Measurements from ENCODE around the gene CBLB. TPM values are rescaled to one million over a fixed set of nuclear protein-coding genes. Genes with fewer than 3 reads are reported as not detected.

Gene CBLB
- total and polyA plus RNA-seq, 9 of the 15 experiments (the other 6 are each of a cell fraction or from before 2014, with no cell fraction given), result 1.8 to 8.1 (median 5.3) TPM

DNA sequence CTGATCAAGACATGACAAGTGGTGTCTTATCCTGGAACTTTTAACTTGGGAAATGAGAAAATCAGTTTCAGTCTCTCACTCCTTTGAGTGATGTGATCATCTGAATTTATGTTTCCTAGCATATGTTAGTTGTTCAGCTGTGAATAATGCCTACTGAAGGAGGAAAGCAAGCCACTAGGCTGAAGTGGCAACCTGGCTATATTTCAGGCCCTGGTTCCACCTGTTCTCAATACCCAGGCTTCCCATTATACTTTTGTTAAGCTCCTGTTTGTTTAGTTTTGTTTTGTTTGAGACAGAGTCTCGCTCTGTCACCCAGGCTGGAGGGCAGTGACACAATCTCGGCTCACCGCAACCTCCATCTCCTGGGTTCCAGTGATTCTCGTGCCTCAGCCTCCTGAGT, 258.3 kb downstream of the CBLB start (continued):
- no peak for TF ChIP-seq ZNF586 (CRISPR knock-in tag; conservative IDR thresholded peaks at IDR 0.05)
- TF ChIP-seq ZEB2 (IDR thresholded peaks at IDR 0.05), result no peak
- TF ChIP-seq ZNF232 (CRISPR knock-in tag; IDR thresholded peaks at IDR 0.05), result no peak
- TF ChIP-seq MCM2 (IDR thresholded peaks at IDR 0.05; ENCODE audit: low read depth), result no peak
- no peak for TF ChIP-seq SUPT5H (IDR thresholded peaks at IDR 0.05)
- TF ChIP-seq SIN3A (IDR thresholded peaks at IDR 0.05; ENCODE audit: borderline replicate concordance in 2 of 2, control insufficient read depth in 1 of 2, low read depth in 2 of 2, low read length in 2 of 2), result no peak

DNA sequence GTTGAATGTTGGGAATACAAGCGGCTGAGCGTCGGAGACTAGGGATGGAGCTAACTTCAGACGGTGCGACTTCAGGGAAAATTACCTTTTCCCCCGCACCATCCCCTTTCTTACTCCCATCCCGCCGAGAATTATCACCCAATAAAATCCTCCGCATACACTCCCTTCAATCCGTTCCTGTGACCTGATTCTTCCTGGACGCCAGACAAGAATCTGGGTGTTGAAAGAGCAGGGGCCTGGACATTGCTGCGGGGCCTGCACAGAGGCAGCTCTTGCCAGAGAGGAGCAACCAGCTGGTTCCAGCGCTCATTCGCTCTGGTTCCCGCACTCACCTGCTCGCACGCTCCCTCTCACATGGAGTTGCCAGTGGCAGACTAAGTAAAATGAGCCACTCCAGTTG, 260.2 kb downstream of the CBLB start:
- intact Hi-C loops (cut with micrococcal nuclease) (no loop called here), in situ Hi-C loops (cut with MboI) (no loop called here)
- Histone ChIP-seq H2AFZ (ENCODE audit: low read depth, low read length) (no peak overlapping the region), H3K27ac (ENCODE audit: extremely low read depth, low read depth, low read length) (no peak overlapping the region), H3K9me1 (ENCODE audit: control insufficient read depth, insufficient read depth, low read length) (no peaks in the 10 kb centered on the region), H3K4me1 (replicated peaks in 1 of 2; ENCODE audit: control insufficient read depth in 2 of 2, insufficient read depth in 2 of 2, low read length in 2 of 2) (peaks cover 5 to 9% of the 10 kb centered on the region in 2 experiments; a peak in 3 of 5 replicates), H3K27me3 (ENCODE audit: control insufficient read depth in 2 of 2, insufficient read depth in 2 of 2, low read length in 2 of 2) (no peaks in the 10 kb centered on the region), H3K79me2 (ENCODE audit: control insufficient read depth, insufficient read depth, low read length) (no peaks in the 10 kb centered on the region), H3K36me3 (ENCODE audit: control insufficient read depth, insufficient read depth, low read length) (no peaks in the 10 kb centered on the region), H3K9ac (ENCODE audit: insufficient read depth in 1 of 2, low read depth in 2 of 2, low read length in 2 of 2) (no peak overlapping the region), H4K20me1 (replicated peaks; ENCODE audit: control insufficient read depth, insufficient read depth, low read length) (no peaks in the 10 kb centered on the region), H3K9me3 (replicated peaks; ENCODE audit: control insufficient read depth, insufficient read depth, low read depth, low read length) (no peaks in the 10 kb centered on the region), H3K4me2 (ENCODE audit: insufficient read depth, low read length) (no peak overlapping the region), H3K4me3 (no peak overlapping the region)
- ChIA-PET CTCF (ENCODE audit: low intra/inter-chr PET ratio) (no interaction called here), POLR2A (no interaction called here)
- no TSS peak for BruUV-seq (replicated peaks)
- FAIRE-seq (no peak), DNase-seq (ENCODE audit: extremely low read depth in 1 of 4, low spot score in 3 of 4) (no peak), ATAC-seq (no peak)
- 23% methylated on average over 7 of the region's 17 CpGs for WGBS (ENCODE audit: insufficient coverage, low coverage, missing lambda C conversion rate)
- TF ChIP-seq TCF7L2 (IDR thresholded peaks at IDR 0.05; ENCODE audit: low read depth, low read length) (no peak), CBX3 (IDR thresholded peaks at IDR 0.05; ENCODE audit: borderline replicate concordance in 1 of 2, low read length in 2 of 2) (no peak), ZNF79 (CRISPR knock-in tag; IDR thresholded peaks at IDR 0.05; ENCODE audit: low read depth) (no peak), ZNF184 (CRISPR knock-in tag; IDR thresholded peaks at IDR 0.05) (no peak), SRSF3 (IDR thresholded peaks at IDR 0.05; ENCODE audit: insufficient read depth, low read length) (no peak), CHD1 (IDR thresholded peaks at IDR 0.05; ENCODE audit: low read length) (no peak), NR4A1 (CRISPR knock-in tag; IDR thresholded peaks at IDR 0.05) (no peak), NR4A1 (tag; IDR thresholded peaks at IDR 0.05) (no peak), HDAC3 (IDR thresholded peaks at IDR 0.05; ENCODE audit: borderline replicate concordance, partially characterized antibody) (no peak), MCM2 (IDR thresholded peaks at IDR 0.05; ENCODE audit: low read depth) (no peak), ZNF41 (CRISPR knock-in tag; conservative IDR thresholded peaks at IDR 0.05) (no peak), KHSRP (IDR thresholded peaks at IDR 0.05) (no peak), YBX1 (IDR thresholded peaks at IDR 0.05) (no peak)
- TF ChIP-seq, protein P1, sequence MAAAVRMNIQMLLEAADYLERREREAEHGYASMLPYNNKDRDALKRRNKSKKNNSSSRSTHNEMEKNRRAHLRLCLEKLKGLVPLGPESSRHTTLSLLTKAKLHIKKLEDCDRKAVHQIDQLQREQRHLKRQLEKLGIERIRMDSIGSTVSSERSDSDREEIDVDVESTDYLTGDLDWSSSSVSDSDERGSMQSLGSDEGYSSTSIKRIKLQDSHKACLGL (CRISPR knock-in tag; IDR thresholded peaks at IDR 0.05; ENCODE audit: borderline replicate concordance, poor library complexity, severe bottlenecking), result no peak
- TF ChIP-seq, protein P2, sequence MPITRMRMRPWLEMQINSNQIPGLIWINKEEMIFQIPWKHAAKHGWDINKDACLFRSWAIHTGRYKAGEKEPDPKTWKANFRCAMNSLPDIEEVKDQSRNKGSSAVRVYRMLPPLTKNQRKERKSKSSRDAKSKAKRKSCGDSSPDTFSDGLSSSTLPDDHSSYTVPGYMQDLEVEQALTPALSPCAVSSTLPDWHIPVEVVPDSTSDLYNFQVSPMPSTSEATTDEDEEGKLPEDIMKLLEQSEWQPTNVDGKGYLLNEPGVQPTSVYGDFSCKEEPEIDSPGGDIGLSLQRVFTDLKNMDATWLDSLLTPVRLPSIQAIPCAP (CRISPR knock-in tag; IDR thresholded peaks at IDR 0.05; ENCODE audit: borderline replicate concordance), result no peak
- TF ChIP-seq, protein P3, sequence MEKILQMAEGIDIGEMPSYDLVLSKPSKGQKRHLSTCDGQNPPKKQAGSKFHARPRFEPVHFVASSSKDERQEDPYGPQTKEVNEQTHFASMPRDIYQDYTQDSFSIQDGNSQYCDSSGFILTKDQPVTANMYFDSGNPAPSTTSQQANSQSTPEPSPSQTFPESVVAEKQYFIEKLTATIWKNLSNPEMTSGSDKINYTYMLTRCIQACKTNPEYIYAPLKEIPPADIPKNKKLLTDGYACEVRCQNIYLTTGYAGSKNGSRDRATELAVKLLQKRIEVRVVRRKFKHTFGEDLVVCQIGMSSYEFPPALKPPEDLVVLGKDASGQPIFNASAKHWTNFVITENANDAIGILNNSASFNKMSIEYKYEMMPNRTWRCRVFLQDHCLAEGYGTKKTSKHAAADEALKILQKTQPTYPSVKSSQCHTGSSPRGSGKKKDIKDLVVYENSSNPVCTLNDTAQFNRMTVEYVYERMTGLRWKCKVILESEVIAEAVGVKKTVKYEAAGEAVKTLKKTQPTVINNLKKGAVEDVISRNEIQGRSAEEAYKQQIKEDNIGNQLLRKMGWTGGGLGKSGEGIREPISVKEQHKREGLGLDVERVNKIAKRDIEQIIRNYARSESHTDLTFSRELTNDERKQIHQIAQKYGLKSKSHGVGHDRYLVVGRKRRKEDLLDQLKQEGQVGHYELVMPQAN (IDR thresholded peaks at IDR 0.05; ENCODE audit: borderline replicate concordance), result no peak

Data from K562 (cell line).